GM08714 (cell line): ENCODE data around the gene TAF4.

Source experiments
- H3K4me3 ChIP-seq: fragments of 200-500 bp; sonication (Bioruptor generic); 2 replicates; pipeline ENCODE4 v1.5.1; 2014; ENCODE audit warnings: mild to moderate bottlenecking, low read length, inconsistent platforms
- ZNF274 ChIP-seq: IDR thresholded peaks from 2 replicates; pipeline ENCODE4 v1.6.1; 2012; ENCODE audit warnings: mild to moderate bottlenecking, low read depth, low read length

Gene TAF4

DNA sequence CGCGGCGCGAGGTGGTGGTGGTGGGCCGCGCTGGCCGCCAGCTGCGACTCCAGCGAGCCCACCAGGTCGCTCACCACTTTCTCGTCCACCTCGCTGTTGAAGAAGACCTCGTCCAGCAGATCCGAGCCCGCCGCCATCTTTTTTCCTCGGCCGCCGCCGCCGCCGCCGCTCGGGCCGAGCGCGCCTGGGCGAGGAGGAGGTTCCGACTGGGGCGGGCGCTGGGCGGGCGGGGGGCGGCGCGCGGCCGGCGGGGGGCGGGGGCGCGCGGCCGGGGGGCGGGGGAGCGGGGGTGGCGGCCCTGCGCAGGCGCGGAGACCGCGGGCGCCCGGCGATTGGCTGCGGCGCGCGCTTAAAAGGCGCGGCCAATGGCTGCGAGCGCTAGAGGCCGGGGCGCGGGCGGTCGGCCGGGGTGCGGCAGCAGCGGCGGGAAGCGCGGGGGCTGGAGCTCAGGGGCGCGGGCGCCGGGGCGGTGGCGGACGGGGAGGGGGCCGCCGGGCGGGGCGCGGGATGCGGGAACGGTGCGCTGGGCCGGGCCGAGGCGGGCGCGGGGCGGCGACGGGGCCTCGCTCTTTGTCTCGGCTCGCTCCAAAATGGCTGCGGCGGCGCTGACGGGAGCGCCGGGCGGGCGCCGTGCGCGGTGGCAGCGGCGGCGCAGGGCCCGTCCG, at the start of gene TAF4:
TAF4 (minus strand) TSS at position 208 of the 665 bp plus-strand sequence; CDS start at position 137, 71 bp downstream.
- no peak for TF ChIP-seq ZNF274

GRCh38 chr20:62114894-62115293, 49.2 kb upstream of the TAF4 start:
- no peak for TF ChIP-seq ZNF274
- H3K4me3 ChIP-seq, result no peak overlapping the region

More for the DNA sequence above, at the start of gene TAF4:
- peak within 1 kb of the TSS; percentile 77 for H3K4me3 ChIP-seq

GRCh38 chr20:62112368-62112767, 46.7 kb upstream of the TAF4 start:
- peak; percentile 51; the same call in 1 of the 2 replicates for TF ChIP-seq ZNF274

DNA sequence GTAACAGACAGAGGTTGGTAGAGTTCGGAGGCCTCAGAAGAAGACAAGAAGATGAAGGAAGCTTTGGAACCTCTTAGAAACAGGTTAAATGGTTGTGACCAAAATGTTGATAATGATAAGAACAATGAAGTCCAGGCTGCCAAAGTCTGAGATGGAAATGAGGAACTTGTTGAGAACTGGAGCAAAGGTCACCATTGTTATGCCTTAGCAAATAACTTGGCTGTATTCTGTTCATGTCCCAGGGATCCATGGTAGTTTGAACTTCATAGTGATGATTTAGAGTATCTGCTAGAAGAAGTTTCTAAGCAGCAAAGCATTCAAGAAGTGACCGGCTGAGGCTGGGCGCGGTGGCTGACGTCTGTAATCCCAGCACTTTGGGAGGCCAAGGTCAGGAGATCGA, 45.5 kb upstream of the TAF4 start:
- no peak overlapping the region for H3K4me3 ChIP-seq
- no peak for TF ChIP-seq ZNF274

More at GRCh38 chr20:62112368-62112767, 46.7 kb upstream of the TAF4 start:
- H3K4me3 ChIP-seq, result no peak overlapping the region

GRCh38 chr20:62105592-62105991, 39.9 kb upstream of the TAF4 start:
- no peak overlapping the region for H3K4me3 ChIP-seq
- TF ChIP-seq ZNF274, result no peak

- TF ChIP-seq ZNF274, result no peak
- no peak overlapping the region for H3K4me3 ChIP-seq
Measured at GRCh38 chr20:62104791-62105345, 39.2 kb upstream of the TAF4 start.

DNA sequence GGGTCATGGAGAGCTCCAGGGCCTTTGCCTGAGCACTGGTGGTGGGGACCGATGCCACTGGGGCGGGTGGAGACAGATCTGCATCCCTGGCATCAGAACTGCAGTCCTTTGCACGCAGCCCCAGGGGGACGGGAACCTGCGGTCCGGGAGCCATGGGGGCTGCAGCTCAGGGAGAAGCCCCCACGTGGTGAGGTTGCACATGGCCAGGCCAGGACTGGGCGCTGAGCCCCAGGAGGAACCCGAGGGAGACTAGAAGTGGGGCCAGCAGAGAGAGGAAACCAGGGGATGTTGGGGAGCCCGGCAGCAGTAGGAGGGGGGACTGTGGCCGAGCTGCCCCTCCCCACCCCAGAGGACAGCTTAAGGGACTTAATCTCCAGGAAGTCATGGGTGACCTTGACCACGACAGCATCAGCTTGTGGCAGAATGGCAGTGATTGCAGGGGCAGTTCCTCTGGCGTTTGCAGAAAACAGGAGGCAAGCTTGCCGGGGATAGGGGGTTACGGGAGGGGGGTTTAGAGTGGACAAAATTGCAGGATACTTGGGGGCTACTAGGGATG, 38.6 kb upstream of the TAF4 start:
- no peak for TF ChIP-seq ZNF274

GRCh38 chr20:62103508-62104233, 38.0 kb upstream of the TAF4 start:
- no peak for TF ChIP-seq ZNF274

More for the DNA sequence above, 38.6 kb upstream of the TAF4 start:
- no peak overlapping the region for H3K4me3 ChIP-seq

DNA sequence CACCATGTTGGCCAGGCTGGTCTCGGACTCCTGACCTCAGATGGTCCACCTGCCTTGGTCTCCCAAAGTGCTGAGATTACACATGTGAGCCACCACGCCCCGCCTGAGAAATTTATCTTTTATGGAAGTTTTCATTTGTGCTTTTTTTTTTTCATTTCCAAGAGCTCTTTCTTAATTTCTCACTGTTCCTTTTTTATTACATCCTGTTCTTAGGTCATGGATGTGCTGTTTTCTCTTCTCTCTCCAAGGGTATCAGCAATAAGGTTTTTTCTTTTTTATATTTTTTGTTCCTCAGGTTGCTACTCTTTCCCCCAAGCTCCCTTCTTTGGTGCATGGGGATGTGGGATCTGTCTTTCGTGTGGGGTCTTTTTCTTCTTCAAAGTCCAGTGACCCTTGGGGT, 35.4 kb upstream of the TAF4 start:
- no peak overlapping the region for H3K4me3 ChIP-seq
- no peak for TF ChIP-seq ZNF274

More at GRCh38 chr20:62103508-62104233, 38.0 kb upstream of the TAF4 start:
- H3K4me3 ChIP-seq, result no peak overlapping the region

DNA sequence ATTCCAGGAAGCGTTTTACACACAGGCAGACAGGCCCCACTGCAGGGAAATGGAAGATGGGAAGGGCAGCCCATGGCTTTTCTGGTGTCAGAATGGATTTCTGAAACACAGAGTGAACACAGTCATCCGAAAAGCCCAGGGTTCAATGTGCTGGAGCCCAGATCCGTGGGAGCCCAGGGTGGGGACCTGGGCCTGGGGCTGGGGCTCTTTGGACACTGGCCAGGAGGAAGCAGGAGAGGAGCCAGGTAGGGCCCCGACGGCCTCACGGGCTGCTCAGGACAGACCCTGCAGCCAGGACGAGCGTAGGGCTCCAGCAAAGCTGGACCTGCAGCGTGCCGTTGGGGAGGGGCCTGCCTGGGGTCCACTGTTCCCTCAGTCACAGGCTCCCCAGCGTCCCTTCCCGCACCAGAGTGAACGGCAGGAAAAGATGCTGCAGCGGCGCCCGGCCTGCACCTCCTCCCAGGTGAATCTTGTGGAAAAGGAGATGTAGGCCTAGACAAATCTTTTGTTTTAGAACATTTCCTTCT, 32.3 kb upstream of the TAF4 start:
- H3K4me3 ChIP-seq, result no peak overlapping the region
- no peak for TF ChIP-seq ZNF274

DNA sequence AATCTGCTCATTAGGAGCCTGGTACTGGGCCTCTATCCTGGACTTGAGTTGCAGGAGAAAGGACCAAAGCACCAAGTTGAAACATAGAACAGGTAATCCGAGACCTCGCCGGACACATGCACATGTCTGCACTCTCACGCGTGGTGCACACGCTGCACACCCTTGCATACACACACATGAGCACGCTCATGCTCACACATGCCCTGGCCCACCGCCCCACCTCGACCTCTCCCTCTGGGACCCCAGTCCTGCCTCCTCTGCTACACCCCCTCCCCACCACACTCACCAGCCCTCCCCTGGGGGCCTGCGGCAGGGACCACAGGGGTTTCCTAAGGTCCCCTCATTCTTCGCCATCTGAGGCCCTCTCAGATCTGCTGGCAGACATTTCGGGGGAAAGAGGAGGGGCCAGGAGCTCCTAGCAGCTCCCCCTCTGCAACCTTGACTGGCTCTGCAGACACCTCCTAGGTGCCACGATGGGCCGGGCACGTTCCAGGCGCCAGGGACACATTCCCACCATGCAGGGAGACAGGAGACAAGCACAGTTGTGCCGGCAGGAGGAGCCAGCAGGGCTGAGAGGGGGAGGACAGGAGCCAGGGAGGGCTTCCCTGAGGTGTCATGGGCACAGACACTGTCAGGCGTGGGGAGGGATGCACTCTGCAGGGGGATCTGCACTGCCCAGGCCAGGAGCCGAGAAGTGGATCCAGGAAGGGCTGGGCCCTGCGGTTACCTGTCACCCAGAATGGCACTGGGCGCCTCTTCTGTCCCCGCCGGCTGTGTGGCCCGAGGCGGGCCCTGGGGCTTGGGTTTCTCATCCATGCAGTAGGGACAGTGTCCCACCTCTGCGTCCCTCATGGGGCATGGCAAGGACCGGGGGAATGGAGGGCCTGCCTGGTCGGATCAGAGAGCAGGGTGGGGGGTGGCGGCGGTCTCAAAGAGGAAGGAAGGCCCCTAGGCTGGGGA, 31.0 kb upstream of the TAF4 start:
- TF ChIP-seq ZNF274, result no peak
- H3K4me3 ChIP-seq, result no peak overlapping the region

DNA sequence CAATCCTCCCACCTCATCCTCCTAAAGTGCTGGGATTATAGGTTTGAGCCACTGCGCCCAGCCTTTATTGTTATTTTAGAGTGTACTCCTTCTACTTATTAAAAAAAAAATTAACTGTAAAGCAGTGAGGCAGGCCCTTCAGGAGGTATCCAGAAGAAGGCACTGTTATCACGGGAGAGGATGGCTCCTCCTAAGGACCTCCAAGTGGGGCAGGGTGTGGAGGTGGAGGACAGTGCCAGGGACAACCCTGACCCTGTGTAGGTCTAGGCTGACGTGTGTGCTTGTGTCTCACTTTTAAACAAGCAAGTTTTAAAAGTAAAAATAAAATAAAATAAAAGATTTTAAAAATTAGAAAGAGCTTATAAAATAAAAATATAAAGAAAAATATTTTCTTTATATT, 23.7 kb upstream of the TAF4 start:
- no peak overlapping the region for H3K4me3 ChIP-seq
- TF ChIP-seq ZNF274, result no peak

DNA sequence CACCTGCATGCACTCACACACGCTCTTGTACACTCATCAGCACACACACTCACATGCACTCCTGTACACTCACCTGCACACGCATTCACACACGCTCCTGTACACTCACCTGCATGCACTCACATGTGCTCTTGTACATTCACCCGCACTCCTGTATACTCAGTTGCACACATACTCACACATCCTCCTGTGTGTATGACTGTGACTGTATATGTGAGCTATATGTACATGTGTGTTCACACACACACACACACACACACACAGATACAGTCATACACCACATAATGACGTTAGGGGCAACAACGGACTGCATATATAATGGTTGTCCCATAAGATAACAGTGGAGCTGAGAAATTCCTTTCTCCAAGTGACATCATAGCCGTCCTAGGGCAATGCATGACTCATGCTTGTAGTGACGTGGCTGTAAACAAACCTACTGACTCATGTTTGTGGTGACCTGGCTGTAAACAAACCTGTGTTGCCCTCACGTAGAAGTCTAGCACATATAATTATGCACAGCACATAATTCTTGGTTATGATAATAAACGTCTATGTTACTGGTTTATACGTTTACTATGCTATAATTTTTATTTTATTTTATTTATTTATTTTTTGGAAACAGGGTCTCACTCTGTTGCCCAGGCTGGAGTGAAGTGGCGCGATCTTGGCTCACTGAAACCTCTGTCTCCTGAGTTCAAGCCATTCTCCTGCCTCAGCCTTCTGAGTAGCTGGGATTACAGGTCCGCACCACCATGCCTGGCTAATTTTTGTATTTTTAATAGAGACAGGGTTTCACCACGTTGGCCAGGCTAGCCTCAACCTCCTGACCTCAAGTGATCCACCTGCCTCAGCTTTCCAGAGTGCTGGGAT, 22.8 kb upstream of the TAF4 start:
- no peak overlapping the region for H3K4me3 ChIP-seq
- no peak for TF ChIP-seq ZNF274
